Thyroid gland (tissue), 4 donors: ENCODE results near the gene TMUB2.

ENCODE experiments used
- POLR2A ChIP-seq, 2 donors: fragments of 450-650 bp; IDR thresholded peaks; one replicate each; pipeline ENCODE4 v1.6.1; 2017; ENCODE audit warnings: antibody characterized with exemption in 2 of 2, mild to moderate bottlenecking in 2 of 2, moderate library complexity in 1 of 2
- TF ChIP-seq, protein P1 (sequence below), 6 experiments: fragments of 200-600 bp in 3 of 6; fragments of 450-650 bp in 3 of 6; sonication (generic) in 3 of 6; IDR thresholded peaks; one replicate each; pipeline ENCODE4 v1.5.1; 2016 to 2019; ENCODE audit warnings: antibody characterized with exemption in 6 of 6, mild to moderate bottlenecking in 2 of 6, inconsistent platforms in 1 of 6, moderate library complexity in 1 of 6

DNA sequence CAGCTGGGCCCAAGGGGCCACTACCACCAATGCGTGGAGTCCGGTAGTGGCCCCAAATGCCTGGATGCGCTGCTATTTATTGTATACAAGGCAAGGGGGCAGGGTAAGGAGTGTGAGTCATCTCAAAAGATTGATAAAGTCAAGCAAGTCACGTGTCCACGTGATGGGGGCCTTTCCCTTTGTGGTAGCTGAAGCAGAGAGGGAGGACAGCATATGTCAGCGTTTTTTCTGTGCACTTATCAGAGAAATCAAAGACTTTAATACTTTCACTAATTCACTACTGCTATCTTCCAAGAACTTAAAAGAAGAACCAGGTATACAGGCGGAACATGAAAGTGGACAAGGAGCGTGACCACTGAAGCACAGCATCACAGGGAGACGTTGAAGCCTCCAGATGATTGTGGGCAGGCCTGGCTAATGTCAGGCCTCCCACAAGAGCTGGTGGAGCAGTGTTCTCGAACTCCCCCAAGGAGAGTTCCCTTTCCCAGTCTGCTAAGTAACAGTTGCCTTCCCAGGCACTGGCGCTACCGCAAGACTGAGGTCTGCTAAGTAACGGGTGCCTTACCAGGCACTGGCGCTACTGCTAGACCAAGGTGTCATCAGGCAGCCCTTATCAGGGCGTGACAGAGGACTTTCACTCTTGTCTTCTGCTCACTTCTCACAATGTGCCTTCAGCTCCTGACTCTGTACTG lies 27.1 kb upstream of the TMUB2 start:
- TF ChIP-seq, protein P1, sequence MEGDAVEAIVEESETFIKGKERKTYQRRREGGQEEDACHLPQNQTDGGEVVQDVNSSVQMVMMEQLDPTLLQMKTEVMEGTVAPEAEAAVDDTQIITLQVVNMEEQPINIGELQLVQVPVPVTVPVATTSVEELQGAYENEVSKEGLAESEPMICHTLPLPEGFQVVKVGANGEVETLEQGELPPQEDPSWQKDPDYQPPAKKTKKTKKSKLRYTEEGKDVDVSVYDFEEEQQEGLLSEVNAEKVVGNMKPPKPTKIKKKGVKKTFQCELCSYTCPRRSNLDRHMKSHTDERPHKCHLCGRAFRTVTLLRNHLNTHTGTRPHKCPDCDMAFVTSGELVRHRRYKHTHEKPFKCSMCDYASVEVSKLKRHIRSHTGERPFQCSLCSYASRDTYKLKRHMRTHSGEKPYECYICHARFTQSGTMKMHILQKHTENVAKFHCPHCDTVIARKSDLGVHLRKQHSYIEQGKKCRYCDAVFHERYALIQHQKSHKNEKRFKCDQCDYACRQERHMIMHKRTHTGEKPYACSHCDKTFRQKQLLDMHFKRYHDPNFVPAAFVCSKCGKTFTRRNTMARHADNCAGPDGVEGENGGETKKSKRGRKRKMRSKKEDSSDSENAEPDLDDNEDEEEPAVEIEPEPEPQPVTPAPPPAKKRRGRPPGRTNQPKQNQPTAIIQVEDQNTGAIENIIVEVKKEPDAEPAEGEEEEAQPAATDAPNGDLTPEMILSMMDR (IDR thresholded peaks at IDR 0.05): no peak
- no peak for TF ChIP-seq POLR2A (IDR thresholded peaks at IDR 0.05)
